GM23248 (cell line): ENCODE measurements around the gene CCDC167.

Experiments
- EZH2 ChIP-seq: fragments of 200-600 bp; sonication (generic); IDR thresholded peaks from 2 replicates; pipeline ENCODE4 v1.6.1; 2018; ENCODE audit warnings: antibody characterized with exemption, mild to moderate bottlenecking; ENCODE audit not compliant: insufficient read depth, poor library complexity, severe bottlenecking
- EZH2phosphoT487 ChIP-seq: fragments of 200-600 bp; sonication (generic); IDR thresholded peaks from 2 replicates; pipeline ENCODE4 v1.6.1; 2018; ENCODE audit warnings: antibody characterized with exemption, moderate library complexity, mild to moderate bottlenecking, low read depth; ENCODE audit not compliant: insufficient read depth

GRCh38 chr6:37491171-37491829 is 8.4 kb downstream of the CCDC167 start:
- TF ChIP-seq EZH2 (no peak), EZH2phosphoT487 (no peak)
